ENCODE results near the gene TLE2. TPM values are rescaled to one million over a fixed set of nuclear protein-coding genes. Genes with fewer than 3 reads are reported as not detected.
"Not testable (repeated sequence)": the region's sequence is repeated elsewhere in the genome, so short reads cannot be mapped to it uniquely, and the experiment has no call there.

The TLE2 gene
- total and polyA plus RNA-seq, 2 experiments from 2014 or later, result 36.2 to 71.1 TPM

DNA sequence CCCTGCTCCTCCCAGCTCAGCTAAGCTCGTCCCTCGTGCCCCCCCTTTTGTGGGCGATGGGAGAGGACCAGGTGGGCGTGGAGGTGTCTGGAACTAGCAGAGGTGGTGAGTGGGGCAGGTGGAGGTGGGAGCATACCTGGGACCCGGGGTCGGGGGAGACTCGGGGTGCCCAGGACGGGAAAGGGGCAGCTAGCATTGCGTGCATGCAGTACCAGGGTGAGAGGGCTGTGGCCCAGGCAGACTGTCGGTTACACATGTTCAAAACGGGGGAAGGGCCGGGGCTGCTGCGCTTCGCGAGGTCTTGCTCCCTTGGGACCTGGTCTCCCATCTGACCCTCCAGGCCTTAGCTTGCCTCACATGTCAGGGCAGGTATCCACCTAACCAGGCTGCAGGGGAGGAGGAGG is 24.1 kb upstream of the TLE2 start:
- H4K20me1 ChIP-seq (ENCODE audit: insufficient read depth, poor library complexity, severe bottlenecking), result peaks cover 10% of the 10 kb centered on the region
- H3K36me3 ChIP-seq (replicated peaks; ENCODE audit: insufficient read depth, low read depth), result no peaks in the 10 kb centered on the region
- H3K27me3 ChIP-seq, result no peaks in the 10 kb centered on the region
- no peak overlapping the region for H3K4me2 ChIP-seq
- TF ChIP-seq EZH2 (IDR thresholded peaks at IDR 0.05; ENCODE audit: borderline replicate concordance) (no peak), EZH2phosphoT487 (IDR thresholded peaks at IDR 0.05; ENCODE audit: low read depth, severe bottlenecking, unreplicated experiment) (no peak)
- TF ChIP-seq, protein P1, sequence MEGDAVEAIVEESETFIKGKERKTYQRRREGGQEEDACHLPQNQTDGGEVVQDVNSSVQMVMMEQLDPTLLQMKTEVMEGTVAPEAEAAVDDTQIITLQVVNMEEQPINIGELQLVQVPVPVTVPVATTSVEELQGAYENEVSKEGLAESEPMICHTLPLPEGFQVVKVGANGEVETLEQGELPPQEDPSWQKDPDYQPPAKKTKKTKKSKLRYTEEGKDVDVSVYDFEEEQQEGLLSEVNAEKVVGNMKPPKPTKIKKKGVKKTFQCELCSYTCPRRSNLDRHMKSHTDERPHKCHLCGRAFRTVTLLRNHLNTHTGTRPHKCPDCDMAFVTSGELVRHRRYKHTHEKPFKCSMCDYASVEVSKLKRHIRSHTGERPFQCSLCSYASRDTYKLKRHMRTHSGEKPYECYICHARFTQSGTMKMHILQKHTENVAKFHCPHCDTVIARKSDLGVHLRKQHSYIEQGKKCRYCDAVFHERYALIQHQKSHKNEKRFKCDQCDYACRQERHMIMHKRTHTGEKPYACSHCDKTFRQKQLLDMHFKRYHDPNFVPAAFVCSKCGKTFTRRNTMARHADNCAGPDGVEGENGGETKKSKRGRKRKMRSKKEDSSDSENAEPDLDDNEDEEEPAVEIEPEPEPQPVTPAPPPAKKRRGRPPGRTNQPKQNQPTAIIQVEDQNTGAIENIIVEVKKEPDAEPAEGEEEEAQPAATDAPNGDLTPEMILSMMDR (IDR thresholded peaks at IDR 0.05; ENCODE audit: poor library complexity), result no peak
- DNase-seq (ENCODE audit: low spot score), result no peak
- WGBS (ENCODE audit: low lambda C conversion rate, missing lambda C conversion rate), result 87% methylated on average over 14 of the region's 15 CpGs
- H2AFZ ChIP-seq, result no peak overlapping the region
- H3K27ac ChIP-seq, result no peak overlapping the region
- H3K4me3 ChIP-seq, result no peak overlapping the region
- H3K4me1 ChIP-seq (ENCODE audit: insufficient read depth), result peaks cover 32% of the 10 kb centered on the region
- peaks cover 10% of the 10 kb centered on the region for H3K79me2 ChIP-seq
- H3K9me3 ChIP-seq (ENCODE audit: low read depth), result no peaks in the 10 kb centered on the region
- H3K9me2 ChIP-seq (replicated peaks; ENCODE audit: insufficient read depth), result no peaks in the 10 kb centered on the region

DNA sequence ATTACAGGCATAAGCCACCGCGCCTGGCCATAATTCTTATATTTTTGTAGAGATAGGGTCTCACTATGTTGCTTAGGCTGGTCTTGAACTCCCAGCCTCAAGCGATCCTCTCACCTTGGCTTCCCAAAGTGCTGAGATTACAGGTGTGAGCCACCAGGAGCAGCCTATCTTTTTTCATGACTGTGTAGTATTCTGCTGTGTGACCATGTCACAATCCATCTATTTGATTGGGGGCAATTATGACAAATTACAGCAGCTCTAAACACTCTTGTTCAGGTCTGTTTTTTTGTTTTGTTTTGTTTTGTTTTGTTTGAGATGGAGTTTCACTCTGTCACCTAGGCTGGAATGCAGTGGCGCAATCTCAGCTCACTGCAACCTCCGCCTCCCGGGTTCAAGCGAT is 20.9 kb upstream of the TLE2 start:
- not testable (repeated sequence) for H3K4me3 ChIP-seq; H3K36me3 ChIP-seq (replicated peaks; ENCODE audit: insufficient read depth, low read depth); H4K20me1 ChIP-seq (ENCODE audit: insufficient read depth, poor library complexity, severe bottlenecking); H3K27ac ChIP-seq; H3K79me2 ChIP-seq; H3K9me2 ChIP-seq (replicated peaks; ENCODE audit: insufficient read depth); H3K27me3 ChIP-seq; DNase-seq (ENCODE audit: low spot score); H3K9me3 ChIP-seq (ENCODE audit: low read depth); H3K4me2 ChIP-seq; H2AFZ ChIP-seq
- peaks cover 14% of the 10 kb centered on the region for H3K4me1 ChIP-seq (ENCODE audit: insufficient read depth)
- WGBS (ENCODE audit: low lambda C conversion rate, missing lambda C conversion rate), result 93% methylated on average over 7 of the region's 7 CpGs

- WGBS (ENCODE audit: low lambda C conversion rate, missing lambda C conversion rate), result 96% methylated on average over 3 of the region's 3 CpGs
- Histone ChIP-seq H3K9me2 (replicated peaks; ENCODE audit: insufficient read depth) (no peaks in the 10 kb centered on the region), H3K4me3 (no peak overlapping the region), H3K27me3 (no peaks in the 10 kb centered on the region), H3K36me3 (replicated peaks; ENCODE audit: insufficient read depth, low read depth) (no peaks in the 10 kb centered on the region), H3K4me2 (no peak overlapping the region), H3K27ac (no peak overlapping the region), H2AFZ (no peak overlapping the region), H3K4me1 (ENCODE audit: insufficient read depth) (peaks cover 12% of the 10 kb centered on the region), H3K79me2 (no peaks in the 10 kb centered on the region), H4K20me1 (ENCODE audit: insufficient read depth, poor library complexity, severe bottlenecking) (no peaks in the 10 kb centered on the region), H3K9me3 (ENCODE audit: low read depth) (no peaks in the 10 kb centered on the region)
- DNase-seq (ENCODE audit: low spot score), result no peak
- TF ChIP-seq, protein P1 (IDR thresholded peaks at IDR 0.05; ENCODE audit: poor library complexity), result no peak
- no peak for TF ChIP-seq EZH2phosphoT487 (IDR thresholded peaks at IDR 0.05; ENCODE audit: low read depth, severe bottlenecking, unreplicated experiment)
Observed at GRCh38 chr19:3049089-3049488, 20.0 kb upstream of the TLE2 start.

DNA sequence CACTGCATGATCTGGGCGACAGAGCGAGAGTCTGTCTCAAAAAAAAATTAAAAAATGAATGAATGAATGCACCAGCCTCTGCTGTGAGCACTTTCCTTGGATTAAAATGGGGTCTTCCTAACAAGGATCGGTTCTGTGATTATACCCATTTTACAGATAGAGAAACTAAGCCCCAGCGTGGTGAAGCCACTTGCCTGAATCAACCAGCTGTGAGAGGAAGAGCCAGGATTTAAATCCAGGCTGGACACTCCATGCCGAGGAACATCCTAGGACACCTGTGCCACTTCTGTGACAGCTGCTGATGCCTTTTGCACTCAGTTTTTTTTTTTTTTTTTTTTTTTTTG is 19.1 kb upstream of the TLE2 start:
- Histone ChIP-seq H3K9me3 (ENCODE audit: low read depth) (no peaks in the 10 kb centered on the region), H3K9me2 (replicated peaks; ENCODE audit: insufficient read depth) (no peaks in the 10 kb centered on the region), H3K4me2 (peak overlapping the region; percentile 72), H2AFZ (no peak overlapping the region), H3K4me1 (ENCODE audit: insufficient read depth) (peaks cover 12% of the 10 kb centered on the region), H3K27me3 (no peaks in the 10 kb centered on the region), H3K79me2 (no peaks in the 10 kb centered on the region), H3K4me3 (no peak overlapping the region), H3K36me3 (replicated peaks; ENCODE audit: insufficient read depth, low read depth) (no peaks in the 10 kb centered on the region), H4K20me1 (ENCODE audit: insufficient read depth, poor library complexity, severe bottlenecking) (no peaks in the 10 kb centered on the region), H3K27ac (peak overlapping the region; percentile 84)
- TF ChIP-seq, protein P1 (IDR thresholded peaks at IDR 0.05; ENCODE audit: poor library complexity), result no peak
- no peak for TF ChIP-seq EZH2phosphoT487 (IDR thresholded peaks at IDR 0.05; ENCODE audit: low read depth, severe bottlenecking, unreplicated experiment)
- TF ChIP-seq EZH2 (IDR thresholded peaks at IDR 0.05; ENCODE audit: borderline replicate concordance), result no peak
- WGBS (ENCODE audit: low lambda C conversion rate, missing lambda C conversion rate), result 82% methylated on average over 5 of the region's 5 CpGs
- DNase-seq (ENCODE audit: low spot score), result no peak
